Hepatocyte (in vitro differentiated cells): ENCODE data around the gene RANGRF.

Source experiments
- EZH2phosphoT487 ChIP-seq: fragments of 200-600 bp; sonication (generic); IDR thresholded peaks from one replicate; pipeline ENCODE4 v1.6.1; 2018; ENCODE audit warnings: antibody characterized with exemption, mild to moderate bottlenecking, low read depth, moderate library complexity; ENCODE audit not compliant: unreplicated experiment, severe bottlenecking
- TF ChIP-seq, protein P1 (sequence below): fragments of 200-600 bp; sonication (generic); IDR thresholded peaks from 2 replicates; pipeline ENCODE4 v1.5.1; 2016; ENCODE audit warnings: antibody characterized with exemption, mild to moderate bottlenecking; ENCODE audit not compliant: poor library complexity

DNA sequence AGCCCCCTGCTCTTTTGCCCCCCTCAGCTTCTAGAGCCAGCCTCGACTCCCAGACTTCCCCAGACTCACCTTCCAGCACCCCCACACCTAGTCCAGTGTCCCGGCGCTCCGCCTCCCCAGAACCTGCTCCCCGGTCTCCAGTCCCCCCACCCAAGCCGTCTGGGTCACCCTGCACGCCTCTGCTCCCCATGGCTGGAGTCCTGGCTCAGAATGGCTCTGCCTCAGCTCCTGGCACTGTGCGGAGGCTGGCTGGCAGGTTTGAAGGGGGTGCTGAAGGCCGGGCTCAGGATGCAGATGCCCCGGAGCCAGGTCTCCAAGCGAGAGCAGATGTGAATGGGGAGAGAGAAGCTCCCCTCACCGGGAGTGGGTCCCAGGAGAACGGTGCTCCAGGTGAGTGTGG, 23.8 kb downstream of the RANGRF start:
- TF ChIP-seq, protein P1, sequence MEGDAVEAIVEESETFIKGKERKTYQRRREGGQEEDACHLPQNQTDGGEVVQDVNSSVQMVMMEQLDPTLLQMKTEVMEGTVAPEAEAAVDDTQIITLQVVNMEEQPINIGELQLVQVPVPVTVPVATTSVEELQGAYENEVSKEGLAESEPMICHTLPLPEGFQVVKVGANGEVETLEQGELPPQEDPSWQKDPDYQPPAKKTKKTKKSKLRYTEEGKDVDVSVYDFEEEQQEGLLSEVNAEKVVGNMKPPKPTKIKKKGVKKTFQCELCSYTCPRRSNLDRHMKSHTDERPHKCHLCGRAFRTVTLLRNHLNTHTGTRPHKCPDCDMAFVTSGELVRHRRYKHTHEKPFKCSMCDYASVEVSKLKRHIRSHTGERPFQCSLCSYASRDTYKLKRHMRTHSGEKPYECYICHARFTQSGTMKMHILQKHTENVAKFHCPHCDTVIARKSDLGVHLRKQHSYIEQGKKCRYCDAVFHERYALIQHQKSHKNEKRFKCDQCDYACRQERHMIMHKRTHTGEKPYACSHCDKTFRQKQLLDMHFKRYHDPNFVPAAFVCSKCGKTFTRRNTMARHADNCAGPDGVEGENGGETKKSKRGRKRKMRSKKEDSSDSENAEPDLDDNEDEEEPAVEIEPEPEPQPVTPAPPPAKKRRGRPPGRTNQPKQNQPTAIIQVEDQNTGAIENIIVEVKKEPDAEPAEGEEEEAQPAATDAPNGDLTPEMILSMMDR: no peak
- TF ChIP-seq EZH2phosphoT487: no peak
